NB4 (cell line): ENCODE measurements around the gene TEX44.

ENCODE experiments used
- CTCF ChIP-seq: IDR thresholded peaks from one replicate; pipeline ENCODE4 v1.5.1; 2012; ENCODE audit warnings: low read depth, low read length
- MAX ChIP-seq: IDR thresholded peaks from 2 replicates; pipeline ENCODE4 v1.6.1; 2011; ENCODE audit warnings: low read depth, low read length
- POLR2A ChIP-seq: IDR thresholded peaks from 2 replicates; pipeline ENCODE4 v1.6.1; 2011; ENCODE audit warnings: mild to moderate bottlenecking; ENCODE audit not compliant: insufficient read length; ENCODE audit errors: extremely low read depth

- TF ChIP-seq CTCF (no peak), POLR2A (no peak), MAX (no peak)
Measured at GRCh38 chr2:231622963-231623362, 30.3 kb downstream of the TEX44 start.
